Activated gamma-delta T cell treated with anti-CD3 and anti-CD28 coated beads, Interleukin-2, amount 50 U/mL, for 16 hours (primary cell): ENCODE results near the gene PLXNA2.

ENCODE experiments used
- DNase-seq: peaks from one replicate; pipeline ENCODE4 v3.0.0-alpha.2; 2020; ENCODE audit warnings: low read depth

Gene PLXNA2

DNA sequence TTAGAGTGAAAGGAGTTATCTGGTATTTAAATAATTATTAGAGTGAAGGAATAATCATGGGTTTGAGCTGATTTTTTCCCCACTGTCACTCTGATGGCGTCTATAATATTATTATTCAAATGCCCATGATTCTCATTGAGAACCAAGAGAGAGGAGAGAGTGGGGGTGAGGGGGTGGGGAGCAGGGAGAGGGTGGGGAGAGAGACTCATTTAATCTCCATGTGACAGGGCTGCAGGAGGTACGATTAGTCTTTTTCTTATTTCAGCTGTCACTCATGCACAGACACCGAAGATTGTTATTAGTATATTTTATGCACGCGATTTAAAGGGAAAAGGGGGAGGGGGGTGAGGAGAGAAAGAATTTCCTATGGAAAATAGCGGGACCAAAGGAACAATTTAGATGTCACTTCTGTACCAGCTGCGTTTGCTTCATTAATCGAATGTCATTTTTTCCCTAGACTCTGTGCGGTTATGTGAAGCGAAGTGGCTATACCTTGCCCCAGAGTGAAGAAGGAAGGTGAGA, 19.9 kb downstream of the PLXNA2 start:
- DNase-seq: no peak

DNA sequence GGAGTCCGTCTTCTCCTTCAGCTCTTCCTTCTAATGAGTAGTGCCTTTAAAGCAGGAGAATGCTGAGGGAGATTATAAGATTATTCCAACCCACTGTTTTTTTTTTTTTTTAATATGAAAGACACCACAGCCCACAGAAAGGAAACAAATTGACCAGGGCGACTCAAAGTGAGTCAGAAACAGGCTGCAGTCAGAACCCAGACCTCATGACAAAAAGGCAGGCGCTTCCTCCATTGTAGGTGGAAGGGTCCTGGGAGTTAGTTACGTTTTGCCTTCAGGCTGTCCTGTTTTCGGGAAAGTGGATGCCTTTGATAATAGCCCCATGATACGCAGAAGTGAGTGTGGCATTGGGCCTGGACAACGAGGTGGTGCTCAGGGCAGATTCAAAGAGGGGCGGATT, 21.0 kb downstream of the PLXNA2 start:
- no peak for DNase-seq

DNA sequence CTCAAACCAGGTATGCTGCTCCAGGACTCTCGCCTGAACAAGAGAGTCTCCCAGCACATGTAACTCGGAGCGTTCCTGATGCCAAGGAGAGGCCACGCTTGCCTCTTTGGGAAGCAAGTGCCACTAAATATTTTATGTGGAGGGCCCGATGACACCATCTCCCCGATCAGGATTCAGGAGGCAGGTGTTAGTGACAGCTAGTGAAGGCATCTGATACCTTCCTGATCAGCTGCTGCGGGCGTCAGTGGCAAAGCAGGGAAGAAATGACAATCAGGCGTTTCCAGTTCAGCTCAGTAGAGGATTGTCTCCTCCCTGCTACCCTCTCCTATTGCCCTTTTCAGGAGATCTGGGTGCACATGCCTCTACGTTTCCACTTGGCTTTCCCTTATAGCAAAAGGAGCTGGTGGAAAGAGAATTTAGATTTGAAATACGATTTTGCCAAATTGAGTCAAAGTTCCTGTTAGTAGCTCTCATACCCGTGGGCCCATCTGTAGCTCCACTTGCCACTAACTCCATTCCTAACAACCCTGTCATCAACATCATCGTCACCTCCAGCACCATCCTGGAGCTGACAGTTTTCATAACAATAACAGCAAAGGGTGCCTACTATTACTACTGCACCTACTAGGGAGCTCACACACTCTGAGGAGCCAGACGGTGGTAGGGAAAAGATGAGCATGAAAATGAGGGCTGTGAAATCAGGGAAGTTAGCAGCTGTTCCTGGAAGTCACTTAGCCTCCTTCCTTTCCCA, 21.6 kb downstream of the PLXNA2 start:
- DNase-seq: no peak

DNA sequence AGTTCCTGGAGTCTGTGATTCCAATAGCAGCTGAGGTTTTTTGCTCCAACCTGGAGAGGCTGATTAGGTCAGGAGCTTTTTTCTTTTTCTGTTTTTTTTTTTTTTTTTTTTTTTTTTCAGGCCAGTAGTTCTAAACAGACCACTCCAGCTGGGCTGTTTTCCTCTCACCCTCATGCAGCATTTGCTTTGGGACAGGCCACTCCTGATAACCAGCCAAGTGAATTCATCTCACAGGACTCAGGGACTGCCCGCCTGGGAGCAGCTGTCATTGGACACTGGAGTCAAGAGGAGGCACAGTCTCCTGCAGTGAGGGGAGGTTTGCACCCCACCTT, 22.9 kb downstream of the PLXNA2 start:
- no peak for DNase-seq

DNA sequence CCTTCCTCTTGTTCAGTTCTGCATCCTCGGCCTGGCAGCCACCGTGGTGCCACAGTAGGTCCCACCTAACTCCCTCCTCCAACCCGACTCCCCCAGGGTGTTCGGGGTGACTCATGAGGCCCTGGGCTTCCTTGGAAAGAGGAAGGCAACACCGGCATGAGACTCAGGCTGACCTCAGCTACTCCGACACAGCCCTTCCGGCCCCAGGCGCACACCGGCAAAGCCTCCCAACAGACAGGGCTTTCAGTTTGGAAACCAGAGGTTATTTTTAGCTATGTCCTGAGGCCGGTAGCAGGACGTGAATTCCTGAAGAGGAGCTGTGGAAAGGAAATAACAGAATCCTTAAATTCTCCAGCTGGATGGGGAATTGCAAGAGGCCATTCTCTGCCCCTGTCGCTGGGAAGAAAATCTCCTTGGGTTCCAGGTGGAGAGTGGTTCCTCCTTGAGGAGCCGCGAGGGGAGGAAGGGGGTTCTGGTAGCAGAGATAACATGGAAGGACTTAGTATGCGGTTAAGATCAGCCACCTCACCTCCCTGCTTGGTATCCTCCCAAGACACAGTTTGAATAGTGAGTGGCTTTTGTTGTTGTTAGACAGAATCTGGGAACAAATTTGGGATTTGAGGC, 24.4 kb downstream of the PLXNA2 start:
- DNase-seq: no peak

DNA sequence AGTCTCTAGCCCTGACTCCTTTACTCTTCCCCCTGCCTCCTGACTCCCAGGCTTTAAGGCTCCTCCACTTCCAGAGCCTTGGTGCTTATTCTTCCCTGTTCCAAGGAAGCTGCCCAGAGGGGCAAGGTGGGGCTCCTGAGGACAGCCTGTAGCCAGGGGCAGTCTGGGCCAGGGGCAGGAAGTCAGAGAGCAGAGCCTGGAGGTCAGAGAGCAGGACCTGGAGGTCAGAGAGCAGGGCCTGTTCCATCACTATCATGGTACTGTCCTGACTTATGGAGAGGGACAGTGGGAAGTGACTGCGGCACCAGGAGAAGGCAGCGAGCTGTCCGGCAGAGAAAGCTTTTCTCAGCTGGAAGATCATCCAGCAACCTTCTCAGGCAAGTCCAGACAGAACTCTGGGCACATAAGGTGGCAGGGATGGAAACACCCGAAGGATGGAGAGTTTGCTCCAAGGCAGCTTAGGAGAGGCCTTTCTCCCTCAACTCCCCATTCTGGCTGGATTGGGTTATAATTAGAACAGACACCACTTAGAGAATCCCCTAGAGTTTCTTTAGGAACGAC, 25.0 kb downstream of the PLXNA2 start:
- no peak for DNase-seq

DNA sequence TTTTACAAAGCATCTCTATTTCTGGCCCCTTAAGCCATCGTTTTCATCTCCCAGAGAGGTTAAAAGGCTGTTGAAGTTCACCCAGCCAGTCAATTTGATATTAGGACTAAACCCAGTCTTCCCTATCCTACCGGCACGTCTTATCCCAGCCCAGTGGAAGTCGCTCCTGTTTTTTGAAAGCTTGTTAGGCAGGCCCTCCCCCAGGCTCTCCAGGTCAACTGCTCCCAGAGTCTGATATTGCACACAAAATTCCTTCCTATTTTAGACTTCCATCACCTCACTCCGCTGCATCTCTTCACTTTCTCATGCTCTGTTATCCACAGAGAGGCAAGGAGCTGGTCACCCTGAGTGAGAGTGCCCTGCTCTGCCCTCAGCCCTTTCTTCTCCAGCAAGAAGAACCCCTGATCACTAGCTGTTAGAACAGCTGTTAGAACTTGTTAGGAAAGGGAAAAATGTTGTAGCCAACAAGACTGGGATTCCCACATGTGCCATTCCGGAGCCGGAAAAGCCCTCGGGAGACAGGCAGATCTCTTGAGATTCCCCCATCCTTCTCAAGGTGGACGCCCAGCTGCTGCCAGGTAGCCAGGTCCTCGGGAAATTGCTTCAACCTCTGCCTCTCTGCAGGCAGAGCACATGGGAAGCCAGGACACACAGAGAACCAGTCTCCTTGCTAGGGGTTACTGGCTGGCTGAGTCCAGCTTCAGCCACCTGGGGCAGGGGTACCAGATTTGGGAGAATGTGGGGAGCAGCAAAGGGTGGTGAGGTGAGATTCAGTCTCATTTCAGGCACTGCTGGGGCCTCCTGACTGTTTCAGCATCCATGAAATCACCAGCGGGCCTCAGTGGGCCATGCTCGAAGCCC, 25.7 kb downstream of the PLXNA2 start:
- DNase-seq: no peak

DNA sequence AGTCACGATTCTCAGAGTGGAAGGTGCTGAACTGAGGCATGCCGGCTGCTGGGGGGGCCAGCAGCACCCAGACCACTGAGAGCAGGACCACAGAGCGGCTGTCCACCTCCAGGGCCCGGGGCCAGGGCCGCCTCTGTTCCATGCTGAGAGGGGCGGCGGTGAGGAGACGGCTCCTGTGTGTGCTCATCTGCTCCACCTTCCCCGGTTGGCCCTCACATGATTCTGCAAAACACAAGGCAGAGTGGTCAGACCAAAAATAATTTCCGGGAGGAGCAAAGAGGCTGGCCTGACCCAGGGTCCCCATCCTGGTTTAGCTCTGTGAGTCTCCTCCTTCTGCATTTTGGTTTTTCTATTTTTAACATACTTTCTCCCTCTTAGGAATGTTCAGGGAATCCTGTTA, 26.4 kb downstream of the PLXNA2 start:
- DNase-seq: no peak

DNA sequence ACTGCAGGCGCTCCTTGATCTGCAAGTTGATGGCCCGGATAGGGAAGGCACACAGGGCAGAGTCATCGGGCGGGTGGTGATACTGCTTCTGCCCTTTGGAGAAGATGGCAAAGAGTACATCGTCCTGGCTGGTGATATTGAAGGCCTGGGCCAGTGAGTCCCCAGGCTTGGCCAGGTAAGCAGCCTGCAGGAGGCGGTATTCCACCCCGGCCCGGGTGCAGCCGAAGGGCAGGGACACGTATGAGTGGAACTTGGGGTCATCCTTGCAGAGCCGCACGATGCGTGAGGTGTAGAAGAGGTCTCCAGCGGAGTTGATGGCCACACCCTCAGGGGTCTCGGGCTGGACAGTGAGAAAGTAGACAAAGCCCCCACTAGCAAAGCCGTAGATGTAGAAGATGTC, 27.4 kb downstream of the PLXNA2 start:
- DNase-seq: no peak

DNA sequence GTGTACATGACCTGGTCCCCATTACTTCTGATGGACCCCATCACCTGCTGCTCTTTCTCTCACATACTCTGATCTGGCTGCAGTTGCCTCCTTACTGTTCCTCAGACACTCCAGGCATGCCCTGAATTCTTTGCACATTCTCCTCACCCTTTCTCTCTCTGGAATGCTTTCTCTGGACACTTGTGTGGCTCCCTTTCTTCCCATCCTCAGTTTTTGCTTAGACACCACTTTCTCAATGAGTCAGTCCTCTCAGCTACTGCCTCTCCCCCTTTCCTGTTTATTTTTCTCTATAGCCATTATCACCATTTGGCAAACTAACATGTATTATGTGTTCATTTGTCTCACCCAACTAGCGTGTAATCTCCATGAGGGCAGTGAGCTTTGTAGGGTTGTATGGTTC, 28.1 kb downstream of the PLXNA2 start:
- no peak for DNase-seq

DNA sequence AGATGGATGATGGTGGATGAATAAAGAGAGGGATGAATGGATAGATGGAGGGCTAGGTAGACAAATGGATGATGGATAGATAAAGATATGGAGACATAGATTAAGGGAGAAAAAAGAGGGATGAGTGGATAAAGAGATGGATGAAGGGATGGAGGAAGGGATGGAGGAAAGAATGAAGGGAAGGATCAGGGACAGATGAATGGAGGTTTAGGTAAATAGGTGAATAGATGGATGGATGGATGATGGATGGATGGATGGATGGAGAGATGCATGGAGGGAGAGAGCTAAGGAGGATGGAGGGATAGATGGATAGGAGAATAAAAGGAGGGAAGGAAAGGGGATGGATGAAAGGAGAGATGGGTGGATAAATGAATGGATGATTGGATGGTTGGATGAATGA, 28.8 kb downstream of the PLXNA2 start:
- DNase-seq: no peak

DNA sequence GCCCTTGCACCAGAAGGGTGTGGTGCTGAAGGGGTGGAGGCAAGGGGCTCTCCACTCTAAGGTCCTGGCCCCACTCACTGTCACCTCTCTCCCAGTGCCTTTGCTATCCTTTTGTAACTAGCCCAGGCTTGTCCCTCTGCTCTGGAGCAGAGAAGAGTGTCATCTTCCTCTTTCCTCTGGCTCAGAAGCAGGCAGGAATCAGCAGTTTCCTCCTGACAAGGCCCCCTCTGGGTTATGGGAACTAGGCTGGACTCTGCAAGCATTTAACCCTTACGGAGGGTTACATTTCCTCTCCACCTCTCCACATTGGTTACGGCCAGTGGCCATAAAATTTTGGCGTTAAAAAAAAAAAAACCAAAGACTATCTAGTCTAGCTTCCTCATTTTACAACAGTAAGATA, 30.4 kb downstream of the PLXNA2 start:
- no peak for DNase-seq

DNA sequence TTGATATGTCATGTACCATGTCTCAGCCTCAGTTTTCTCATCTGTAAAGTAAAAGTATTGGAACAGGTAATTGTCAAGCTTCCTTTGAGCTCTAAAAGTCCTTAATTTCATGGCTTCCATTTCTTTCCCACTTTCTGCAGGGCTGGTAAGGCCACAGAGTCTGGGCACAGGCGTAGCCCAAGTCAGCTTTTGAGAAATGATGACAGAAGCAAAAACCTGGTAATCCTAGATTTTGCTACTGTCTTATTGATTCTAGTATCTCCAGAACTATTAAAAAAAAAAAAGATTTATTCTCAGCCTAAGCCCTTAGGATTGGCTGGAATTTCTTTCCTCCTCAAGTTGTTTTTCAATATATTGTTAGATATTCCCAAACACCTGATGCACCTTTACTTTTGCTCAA, 31.3 kb downstream of the PLXNA2 start:
- no peak for DNase-seq

DNA sequence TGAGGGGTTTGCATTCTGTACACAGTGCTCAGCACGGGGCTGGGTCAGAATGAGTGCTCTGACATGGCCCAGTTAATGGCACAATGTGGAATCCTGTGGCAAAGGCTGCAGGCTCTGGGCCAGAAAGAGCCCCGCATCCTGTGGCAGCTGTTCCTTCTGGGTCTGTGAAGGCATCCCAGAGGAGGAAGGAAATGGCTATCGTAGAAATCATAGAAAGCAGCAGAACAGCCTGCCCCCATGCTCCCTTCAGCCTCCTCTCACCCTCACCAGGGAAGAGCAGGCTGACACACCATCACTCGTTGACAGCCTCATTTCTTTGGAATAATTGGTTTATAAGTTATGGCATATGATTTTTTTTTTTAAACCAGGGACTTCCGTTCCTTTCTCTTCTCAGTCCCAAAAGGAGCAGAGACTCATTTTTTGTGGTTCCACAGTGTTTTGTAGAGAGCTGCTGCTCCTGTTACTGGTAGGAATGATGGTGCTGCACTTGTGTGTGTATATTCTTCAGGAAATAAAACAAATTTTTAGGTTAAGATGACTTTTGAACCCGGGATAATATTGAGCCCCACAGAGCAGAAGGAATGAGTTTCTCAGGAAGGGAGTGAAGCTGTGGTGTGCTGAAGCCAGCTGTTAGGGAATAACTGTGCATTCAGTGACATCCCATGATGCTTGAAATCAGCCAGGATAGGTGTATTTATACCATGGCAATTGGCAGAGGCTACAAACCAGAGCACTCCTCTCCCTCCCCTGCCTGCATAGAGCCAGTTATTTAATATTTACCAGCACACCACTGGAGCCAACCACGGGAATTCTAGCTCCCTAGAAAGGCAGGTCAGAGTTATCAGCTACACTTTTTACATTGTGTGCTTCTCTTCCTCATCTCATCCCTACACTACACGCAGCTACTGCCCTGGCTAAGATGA, 32.0 kb downstream of the PLXNA2 start:
- DNase-seq: no peak

DNA sequence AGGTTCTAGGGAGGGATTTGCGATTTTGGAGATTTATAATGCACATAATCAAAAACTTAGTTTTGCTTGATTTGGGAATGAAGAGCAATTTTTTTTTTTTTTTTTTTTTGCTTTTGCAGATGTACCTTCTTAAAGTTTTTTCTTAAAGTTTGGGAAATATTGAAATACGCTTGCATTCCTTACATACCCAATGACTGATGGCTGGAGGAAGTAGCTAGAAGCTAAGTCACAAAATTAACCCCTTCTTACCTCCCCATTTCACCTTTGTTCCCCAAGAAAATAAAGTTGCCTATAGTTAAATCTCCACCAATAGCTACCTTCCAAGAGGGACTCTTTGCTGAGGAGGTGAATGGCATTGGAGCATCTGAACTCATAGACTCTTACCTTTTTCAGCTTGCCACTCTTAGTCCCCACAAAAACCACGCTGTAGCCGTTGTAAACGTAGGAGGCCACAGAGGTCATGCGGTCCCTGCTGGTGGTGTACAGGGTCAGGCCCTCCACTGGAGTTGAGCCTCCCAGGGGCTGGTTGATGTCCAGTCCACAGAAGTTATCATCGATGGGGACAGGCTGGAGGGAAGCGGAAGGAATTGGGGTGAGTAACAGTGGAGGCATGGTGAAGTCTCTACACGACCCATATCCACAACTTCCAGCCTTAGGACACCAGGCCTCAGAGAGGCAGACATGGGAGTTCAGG, 34.1 kb downstream of the PLXNA2 start:
- no peak for DNase-seq

DNA sequence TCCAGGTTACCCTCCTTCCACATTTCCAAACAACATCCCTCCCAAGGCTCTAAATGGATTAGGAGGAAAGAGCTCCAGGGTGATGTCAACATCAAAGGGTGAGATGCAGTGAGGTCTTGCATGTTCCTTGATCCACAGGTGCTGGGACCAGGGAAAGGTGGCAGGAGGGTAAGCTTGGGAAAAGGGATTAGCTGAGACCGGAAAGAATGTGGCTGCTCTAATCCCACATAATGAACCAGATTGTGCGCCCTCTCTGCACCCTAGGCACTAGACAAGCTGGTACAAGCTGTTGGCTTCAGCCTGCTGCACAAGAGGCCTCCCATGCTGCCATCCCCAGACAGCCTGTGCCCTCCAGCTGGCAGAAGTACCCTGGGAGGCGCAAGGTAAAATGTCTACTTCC, 34.9 kb downstream of the PLXNA2 start:
- DNase-seq: no peak

DNA sequence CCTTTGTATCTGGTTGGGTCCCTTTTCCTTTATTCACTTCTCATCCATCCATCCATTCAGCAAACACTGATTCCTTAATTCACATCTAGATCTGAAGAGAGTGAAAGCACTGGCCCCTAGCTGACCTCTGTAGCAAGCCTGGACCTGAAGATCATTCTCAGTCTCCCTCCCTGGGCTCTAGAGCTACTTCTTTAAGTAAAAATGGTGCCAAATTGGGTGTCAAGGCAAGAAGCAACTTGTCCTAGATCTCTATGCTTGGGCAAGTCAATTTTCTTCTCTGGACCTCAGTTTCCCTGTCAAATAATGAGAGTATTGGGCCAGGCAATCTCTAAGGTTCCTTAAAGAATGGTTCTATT, 36.1 kb downstream of the PLXNA2 start:
- DNase-seq: no peak

DNA sequence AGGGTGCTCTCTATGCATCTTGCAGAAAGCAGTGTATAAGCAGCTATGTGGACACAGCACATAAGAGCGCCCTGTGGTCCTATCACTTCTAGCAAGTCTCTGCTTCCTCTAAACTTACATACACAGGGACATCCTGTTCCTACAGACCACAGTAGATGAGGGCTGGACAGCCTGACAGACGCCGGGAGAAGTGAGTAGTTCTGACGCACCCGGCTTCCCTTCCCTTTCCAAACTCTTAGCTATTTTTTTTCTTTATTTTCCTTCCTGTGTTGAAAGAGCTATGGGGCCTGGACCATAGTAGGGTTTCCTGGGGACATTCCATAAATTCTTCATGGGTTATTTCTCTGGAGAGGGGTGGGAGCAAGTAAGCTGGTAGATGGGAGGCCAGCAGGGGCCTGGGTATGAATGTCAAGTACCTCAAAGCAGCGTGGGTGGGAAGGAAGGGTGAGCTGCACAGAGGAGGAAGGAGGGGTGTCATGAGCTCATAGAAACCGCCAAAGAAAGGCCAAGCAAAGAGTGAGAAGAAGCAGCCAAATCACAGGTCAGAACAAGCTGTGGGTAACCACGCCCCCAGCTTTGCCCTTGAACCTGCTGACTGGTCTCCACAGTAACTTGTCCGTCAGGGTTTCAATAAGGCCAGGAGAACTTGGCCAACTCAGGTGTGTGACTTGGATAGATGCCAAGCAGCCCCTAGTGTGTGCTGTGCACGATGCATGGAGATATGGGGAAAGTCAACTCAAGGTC, 36.6 kb downstream of the PLXNA2 start:
- no peak for DNase-seq

DNA sequence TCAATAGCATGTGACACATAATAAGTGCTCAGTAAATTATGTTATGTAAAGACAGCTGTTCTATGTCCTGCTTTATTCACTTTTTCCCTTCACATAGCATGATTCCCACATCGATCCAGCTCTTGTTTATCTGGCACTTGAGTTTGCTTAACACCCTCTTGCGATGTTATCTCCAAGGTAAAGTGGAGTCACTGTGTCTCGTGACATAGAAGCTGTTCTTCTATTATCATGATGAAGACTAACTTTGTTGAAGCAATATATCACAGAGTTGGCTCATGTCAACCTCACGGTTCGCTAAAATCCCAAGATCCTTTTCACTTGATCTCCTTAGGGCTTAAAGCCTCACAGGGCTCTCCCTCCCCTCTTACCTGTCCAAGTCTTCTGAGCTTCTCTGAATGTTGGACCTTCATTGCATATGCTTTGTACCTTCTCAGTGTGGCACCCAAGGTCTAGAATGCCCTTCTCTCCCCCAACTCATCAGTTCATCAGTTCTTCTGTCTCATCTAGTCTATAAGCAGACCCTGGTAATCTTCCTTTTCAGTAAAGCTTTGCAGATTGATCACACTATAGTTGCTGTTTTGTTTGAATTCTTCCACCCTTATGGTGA, 38.0 kb downstream of the PLXNA2 start:
- DNase-seq: no peak
